Small intestine (tissue), 7 donors: ENCODE results near the gene PCLO. TPM values are rescaled to one million over a fixed set of nuclear protein-coding genes. Genes with fewer than 3 reads are reported as not detected.

Source experiments
- DNase-seq, 2 donors: peaks; one replicate each; pipeline versions ENCODE4 v3.0.0 to v3.0.0-alpha.2; 2013
- FAIRE-seq: peaks from 2 replicates; lab custom pipeline; 2012; peaks lifted over from hg19 to GRCh38; lab: Jason Lieb, UNC
- H3K27ac ChIP-seq, 3 donors: one replicate each; pipeline ENCODE4 v1.5.1; 2013; ENCODE audit warnings: low read length in 2 of 3, mild to moderate bottlenecking in 2 of 3, control low read depth in 1 of 3, inconsistent platforms in 1 of 3, low read depth in 1 of 3, moderate library complexity in 1 of 3
- H3K27me3 ChIP-seq, 3 donors: one replicate each; pipeline ENCODE4 v1.6.1; 2013; ENCODE audit warnings: low read length in 3 of 3, inconsistent platforms in 1 of 3; ENCODE audit not compliant: control insufficient read depth in 3 of 3, insufficient read depth in 3 of 3
- H3K36me3 ChIP-seq, 3 donors: one replicate each; pipeline ENCODE4 v1.6.1; 2013; ENCODE audit warnings: low read length in 3 of 3, inconsistent platforms in 1 of 3, low read depth in 1 of 3, mild to moderate bottlenecking in 1 of 3, moderate library complexity in 1 of 3; ENCODE audit not compliant: control insufficient read depth in 3 of 3, insufficient read depth in 2 of 3
- H3K4me1 ChIP-seq, 3 donors: one replicate each; pipeline ENCODE4 v1.6.1; 2013; ENCODE audit warnings: low read length in 2 of 3, inconsistent platforms in 1 of 3, low read depth in 1 of 3, mild to moderate bottlenecking in 1 of 3, moderate library complexity in 1 of 3; ENCODE audit not compliant: control insufficient read depth in 3 of 3, insufficient read depth in 2 of 3
- H3K4me3 ChIP-seq, 3 donors: one replicate each; pipeline ENCODE4 v1.5.1; 2013; ENCODE audit warnings: low read length in 3 of 3, control low read depth in 1 of 3, inconsistent platforms in 1 of 3, low read depth in 1 of 3, mild to moderate bottlenecking in 1 of 3, moderate library complexity in 1 of 3
- H3K9me3 ChIP-seq, 2 donors: one replicate each; pipeline ENCODE4 v1.6.1; 2013; ENCODE audit warnings: low read depth in 1 of 2, low read length in 1 of 2; ENCODE audit not compliant: control insufficient read depth in 2 of 2, insufficient read depth in 1 of 2
- WGBS, 3 donors: extraction: QIAGEN DNeasy Blood & Tissue Kit; methylation state at CpG; one replicate each; pipeline ENCODE4 v1.1.7; 2013; 5-methylcytosine and 5-hydroxymethylcytosine counted together
- polyA plus RNA-seq, 4 donors: library from polyadenylated mRNA; stranded (reverse) in 3 of 4; unstranded in 1 of 4; fragments of 200-250 nt in 3 of 4; fragments of 120-200 nt in 1 of 4; gene quantifications; one replicate each; pipeline versions ENCODE4 v1.2.1 to v1.2.3, GENCODE V29; 2013
- donor health status: healthy with polysubstance abuse.
- donor health status: control.
- donor health status: control.
- donor health status: Bipolar disorder and iron deficiency.
- donor health status: healthy.

The PCLO gene
- polyA plus RNA-seq, 4 donors = 2.2 to 7.7 (median 3.0) TPM

GRCh38 chr7:82736633-82737032 is 426.1 kb downstream of the PCLO start:
- Histone ChIP-seq H3K36me3 (no peaks in the 10 kb centered on the region), H3K27me3 (no peaks in the 10 kb centered on the region), H3K27ac (no peak overlapping the region), H3K9me3 (no peaks in the 10 kb centered on the region), H3K4me1 (no peaks in the 10 kb centered on the region), H3K4me3 (no peak overlapping the region)
- WGBS, 3 donors = 89 to 96% (median 91%) methylated on average over 3 of the region's 3 CpGs
- FAIRE-seq = no peak
- DNase-seq = no peak

DNA sequence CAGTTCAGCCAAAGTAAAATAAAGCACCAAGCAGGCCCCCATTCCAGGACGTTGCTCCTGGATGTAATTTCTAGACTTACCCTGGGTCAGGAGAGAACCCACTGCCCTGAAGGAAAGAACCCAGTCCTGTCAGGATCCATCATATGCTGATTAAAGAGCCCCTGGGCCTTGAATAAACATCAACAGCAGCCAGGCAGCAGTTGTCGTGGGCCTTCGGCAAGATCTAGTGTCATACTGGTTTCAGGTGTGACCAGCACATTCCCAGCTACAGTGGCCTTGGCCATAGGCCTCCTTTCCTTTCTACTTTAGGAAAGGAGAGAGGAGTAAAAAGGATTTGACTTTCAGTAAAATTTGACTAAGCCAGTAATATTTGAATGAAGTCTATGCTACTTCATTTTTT is 430.0 kb downstream of the PCLO start:
- H3K4me3 ChIP-seq = no peak overlapping the region
- no peaks in the 10 kb centered on the region for H3K9me3 ChIP-seq
- H3K36me3 ChIP-seq = no peaks in the 10 kb centered on the region
- DNase-seq (no peak), FAIRE-seq (no peak)
- no peaks in the 10 kb centered on the region for H3K27me3 ChIP-seq
- no peaks in the 10 kb centered on the region for H3K4me1 ChIP-seq
- WGBS, 3 donors = 71 to 80% (median 78%) methylated on average over 3 of the region's 3 CpGs
- no peak overlapping the region for H3K27ac ChIP-seq

DNA sequence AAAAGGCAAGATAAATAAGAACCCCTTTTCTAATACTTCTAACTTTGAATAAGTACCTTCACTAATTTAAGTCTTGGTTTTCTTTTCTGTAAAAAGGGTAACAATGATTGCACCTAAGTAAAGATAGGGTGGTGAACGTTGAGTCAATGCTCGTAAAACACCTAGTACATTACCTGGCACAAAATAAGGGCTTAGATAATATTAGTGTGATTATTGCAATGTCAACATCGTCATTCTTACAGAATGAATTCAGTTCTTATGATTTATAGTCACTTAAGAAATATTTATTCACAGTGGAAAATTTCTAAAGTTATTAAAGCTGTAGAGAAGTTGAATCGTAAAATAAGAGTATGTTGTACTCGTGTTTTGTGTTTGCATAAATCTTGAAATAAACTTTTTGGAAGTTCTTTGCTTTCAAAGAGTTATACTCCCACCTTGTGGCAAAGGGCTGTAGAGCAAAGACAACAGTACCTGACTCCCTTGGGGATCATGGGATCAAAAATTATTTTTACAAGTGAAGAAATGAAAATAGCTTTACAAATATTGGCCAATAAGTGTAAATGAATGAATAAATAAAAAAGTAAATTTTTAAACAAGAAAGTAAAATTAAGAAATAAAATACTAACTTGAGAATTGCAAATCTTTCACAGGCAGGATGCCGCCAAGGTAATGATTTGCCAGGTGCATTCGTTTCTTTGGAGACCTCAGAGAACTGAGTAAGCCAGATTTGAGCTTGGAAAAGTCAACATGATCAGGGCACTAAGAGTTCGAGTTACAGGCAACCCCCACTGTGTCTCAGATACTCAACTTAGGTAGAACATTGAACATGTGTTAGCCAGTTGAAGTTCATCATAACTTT is 433.3 kb downstream of the PCLO start:
- DNase-seq (peak; percentile 45 to 51), FAIRE-seq (peak; percentile 57)
- no peaks in the 10 kb centered on the region for H3K9me3 ChIP-seq
- H3K27ac ChIP-seq = no peak overlapping the region
- H3K27me3 ChIP-seq = no peaks in the 10 kb centered on the region
- H3K36me3 ChIP-seq = no peaks in the 10 kb centered on the region
- no peaks in the 10 kb centered on the region for H3K4me1 ChIP-seq
- H3K4me3 ChIP-seq = no peak overlapping the region
- WGBS, 3 donors = 17 to 40% (median 24%) methylated on average over 8 of the region's 8 CpGs

DNA sequence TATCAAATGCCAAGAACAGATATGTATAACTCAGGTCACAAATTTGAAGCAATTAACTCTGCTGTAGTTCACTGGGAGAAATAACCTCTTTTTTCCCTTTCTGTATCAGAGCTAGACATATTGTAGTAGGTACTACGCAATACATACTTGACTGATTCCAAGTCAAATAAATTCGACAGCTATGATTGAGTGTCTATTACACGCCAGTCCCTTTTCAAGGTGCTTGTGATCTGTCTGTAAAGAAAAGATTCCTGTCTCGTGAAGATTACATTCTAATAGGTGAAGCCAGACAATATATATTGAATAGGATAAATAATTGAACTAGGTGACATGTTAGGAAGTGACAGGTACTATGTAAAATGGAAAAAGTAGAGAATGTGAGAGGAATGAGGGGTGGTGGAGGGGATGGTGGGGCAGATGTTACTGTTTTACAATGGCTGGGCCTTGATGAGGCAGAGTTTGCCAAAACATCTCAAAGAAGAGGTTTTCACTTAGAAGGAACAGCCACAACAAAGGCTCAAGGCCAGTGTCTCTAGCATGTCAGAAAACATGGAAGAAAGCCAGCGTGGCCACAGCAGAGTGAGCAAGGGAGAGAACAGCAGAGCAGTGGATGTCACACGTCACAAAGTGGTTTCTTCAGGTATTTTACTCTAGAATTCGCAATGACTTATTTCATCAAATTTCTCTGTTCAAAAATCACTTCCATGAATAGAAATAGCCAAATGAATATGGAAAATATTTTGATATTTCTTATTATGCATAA is 436.5 kb downstream of the PCLO start:
- H3K27ac ChIP-seq = no peak overlapping the region
- H3K27me3 ChIP-seq = no peaks in the 10 kb centered on the region
- WGBS, 3 donors = 50 to 78% (median 70%) methylated on average over 7 of the region's 7 CpGs
- H3K4me3 ChIP-seq = no peak overlapping the region
- H3K4me1 ChIP-seq = no peaks in the 10 kb centered on the region
- no peaks in the 10 kb centered on the region for H3K36me3 ChIP-seq
- DNase-seq = no peak
- H3K9me3 ChIP-seq = no peaks in the 10 kb centered on the region
- no peak for FAIRE-seq

DNA sequence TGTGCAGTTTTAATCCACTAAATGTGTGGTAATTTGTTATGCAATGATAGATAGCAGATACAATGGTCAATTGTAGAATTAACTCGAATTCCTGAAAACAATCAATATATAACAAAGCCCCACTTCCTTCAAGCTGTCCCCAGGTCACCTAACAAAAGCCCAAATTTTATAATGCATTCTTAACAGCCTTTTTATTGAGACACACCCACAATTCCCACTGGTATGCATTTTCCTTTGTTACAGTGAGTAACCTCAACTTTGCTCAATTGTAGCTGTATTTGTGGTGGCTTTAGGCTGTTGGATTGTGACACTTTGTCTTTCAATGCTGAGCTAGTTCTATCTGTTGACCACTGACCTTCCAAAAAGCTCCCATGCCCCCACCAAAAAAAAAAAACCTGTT is 439.3 kb downstream of the PCLO start:
- no peak for DNase-seq
- WGBS, 3 donors = 4 to 50% (median 33%) methylated on average over 1 of the region's 1 CpG
- FAIRE-seq = no peak

DNA sequence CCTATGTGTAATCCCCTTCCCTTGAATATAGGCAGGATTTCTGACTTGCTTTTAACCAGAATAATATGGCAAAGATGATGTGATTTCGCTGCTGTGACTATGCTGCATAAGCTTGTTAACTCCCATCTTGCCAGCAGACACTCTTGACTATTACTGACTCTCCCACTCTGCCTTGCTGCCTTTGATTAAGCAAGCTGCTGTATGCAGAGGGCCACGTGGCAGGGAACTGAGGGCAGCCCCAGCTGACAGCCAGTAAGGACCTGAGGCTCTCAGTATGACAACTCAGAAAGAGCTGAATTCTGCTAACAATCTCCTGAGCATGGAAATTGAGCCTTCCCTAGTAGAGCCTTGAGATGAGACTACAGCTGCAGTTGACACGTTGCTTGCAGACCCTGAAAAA is 439.7 kb downstream of the PCLO start:
- FAIRE-seq (no peak), DNase-seq (no peak)
- H3K27ac ChIP-seq = no peak overlapping the region
- H3K27me3 ChIP-seq = no peaks in the 10 kb centered on the region
- no peaks in the 10 kb centered on the region for H3K36me3 ChIP-seq
- WGBS, 3 donors = 32 to 42% (median 37%) methylated on average over 3 of the region's 3 CpGs
- no peak overlapping the region for H3K4me3 ChIP-seq
- no peaks in the 10 kb centered on the region for H3K9me3 ChIP-seq
- no peaks in the 10 kb centered on the region for H3K4me1 ChIP-seq

More for the DNA sequence above, 439.3 kb downstream of the PCLO start:
- Histone ChIP-seq H3K9me3 (no peaks in the 10 kb centered on the region), H3K4me1 (no peaks in the 10 kb centered on the region), H3K4me3 (no peak overlapping the region), H3K27ac (no peak overlapping the region), H3K36me3 (no peaks in the 10 kb centered on the region), H3K27me3 (no peaks in the 10 kb centered on the region)

- H3K9me3 ChIP-seq = no peaks in the 10 kb centered on the region
- no peaks in the 10 kb centered on the region for H3K36me3 ChIP-seq
- FAIRE-seq = no peak
- peaks cover 0 to 1% (median 0%) of the 10 kb centered on the region in 3 donors for H3K4me1 ChIP-seq
- H3K27ac ChIP-seq = no peak overlapping the region
- no peak for DNase-seq
- H3K4me3 ChIP-seq = no peak overlapping the region
- WGBS, 3 donors = 81 to 98% (median 83%) methylated on average over 2 of the region's 2 CpGs
- H3K27me3 ChIP-seq = no peaks in the 10 kb centered on the region
These were observed 447.3 kb downstream of the PCLO start for GRCh38 chr7:82715344-82715743.

- FAIRE-seq (no peak), DNase-seq (no peak)
- H3K36me3 ChIP-seq = no peaks in the 10 kb centered on the region
- WGBS, 3 donors = 81 to 91% (median 85%) methylated on average over 2 of the region's 2 CpGs
- no peaks in the 10 kb centered on the region for H3K9me3 ChIP-seq
- H3K27ac ChIP-seq = no peak overlapping the region
- no peak overlapping the region for H3K4me3 ChIP-seq
- H3K4me1 ChIP-seq = peaks cover 0 to 1% (median 0%) of the 10 kb centered on the region in 3 donors
- no peaks in the 10 kb centered on the region for H3K27me3 ChIP-seq
These were observed 447.8 kb downstream of the PCLO start for GRCh38 chr7:82714883-82715282.
